ENCODE measurements around the gene ZFX.

ZFX gene

DNA sequence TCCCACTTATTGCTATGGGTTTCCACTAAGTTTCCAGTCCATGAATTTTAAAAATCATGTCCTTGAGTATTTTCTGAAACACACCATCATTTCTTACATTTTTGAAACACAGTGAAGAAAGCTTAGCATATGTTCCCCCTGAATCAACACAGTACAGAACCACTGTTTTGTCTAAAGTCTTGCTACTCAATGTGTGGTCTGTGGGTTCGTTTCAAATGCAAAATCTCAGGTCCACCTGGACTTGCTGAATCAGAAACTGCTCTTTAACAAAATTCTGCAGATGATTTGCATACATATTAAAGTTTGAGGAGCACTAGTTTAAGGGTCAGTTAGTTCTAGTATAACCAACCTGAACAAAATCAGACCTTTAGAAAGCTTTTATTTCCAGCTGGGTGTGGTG lies 103.9 kb downstream of the ZFX start:
- no peak overlapping the region for H3K4me3 Mint-ChIP-seq
- peaks cover 4% of the 10 kb centered on the region for H3K27me3 Mint-ChIP-seq (ENCODE audit: low read depth)
- H3K4me1 Mint-ChIP-seq, result peaks cover 20% of the 10 kb centered on the region
- peak overlapping the region; percentile 60 to 89 (median 85) for H3K27ac Mint-ChIP-seq
- H3K9me3 Mint-ChIP-seq, result no peaks in the 10 kb centered on the region
- TF ChIP-seq, protein P1, sequence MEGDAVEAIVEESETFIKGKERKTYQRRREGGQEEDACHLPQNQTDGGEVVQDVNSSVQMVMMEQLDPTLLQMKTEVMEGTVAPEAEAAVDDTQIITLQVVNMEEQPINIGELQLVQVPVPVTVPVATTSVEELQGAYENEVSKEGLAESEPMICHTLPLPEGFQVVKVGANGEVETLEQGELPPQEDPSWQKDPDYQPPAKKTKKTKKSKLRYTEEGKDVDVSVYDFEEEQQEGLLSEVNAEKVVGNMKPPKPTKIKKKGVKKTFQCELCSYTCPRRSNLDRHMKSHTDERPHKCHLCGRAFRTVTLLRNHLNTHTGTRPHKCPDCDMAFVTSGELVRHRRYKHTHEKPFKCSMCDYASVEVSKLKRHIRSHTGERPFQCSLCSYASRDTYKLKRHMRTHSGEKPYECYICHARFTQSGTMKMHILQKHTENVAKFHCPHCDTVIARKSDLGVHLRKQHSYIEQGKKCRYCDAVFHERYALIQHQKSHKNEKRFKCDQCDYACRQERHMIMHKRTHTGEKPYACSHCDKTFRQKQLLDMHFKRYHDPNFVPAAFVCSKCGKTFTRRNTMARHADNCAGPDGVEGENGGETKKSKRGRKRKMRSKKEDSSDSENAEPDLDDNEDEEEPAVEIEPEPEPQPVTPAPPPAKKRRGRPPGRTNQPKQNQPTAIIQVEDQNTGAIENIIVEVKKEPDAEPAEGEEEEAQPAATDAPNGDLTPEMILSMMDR (IDR thresholded peaks at IDR 0.05; ENCODE audit: unreplicated experiment in 3 of 3), result no peak
- H3K36me3 Mint-ChIP-seq (ENCODE audit: low read depth), result no peaks in the 10 kb centered on the region

DNA sequence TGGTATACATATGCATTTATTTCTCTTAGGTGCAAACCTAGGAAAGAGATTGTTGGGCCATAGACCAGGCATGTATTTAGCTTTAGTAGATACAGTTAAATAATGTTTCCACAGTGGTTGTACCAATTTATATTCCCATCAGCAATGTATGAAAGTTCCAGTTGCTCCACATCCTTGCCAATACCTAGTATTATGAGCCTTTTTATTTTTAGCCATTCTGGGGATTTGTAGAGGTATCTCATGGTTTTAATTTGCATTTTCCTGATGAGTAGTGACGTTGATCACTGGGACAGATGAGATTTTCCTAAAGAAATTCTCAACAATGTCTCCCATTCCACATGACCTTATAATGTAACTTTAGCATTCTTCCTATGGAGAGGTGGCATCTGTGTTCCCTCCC lies 107.5 kb downstream of the ZFX start:
- Mint-ChIP-seq H3K27me3 (ENCODE audit: low read depth) (no peaks in the 10 kb centered on the region), H3K27ac (no peak overlapping the region), H3K4me3 (no peak overlapping the region), H3K4me1 (peaks cover 33% of the 10 kb centered on the region), H3K9me3 (no peaks in the 10 kb centered on the region), H3K36me3 (ENCODE audit: low read depth) (no peaks in the 10 kb centered on the region)
- TF ChIP-seq, protein P1 (IDR thresholded peaks at IDR 0.05; ENCODE audit: unreplicated experiment in 3 of 3), result no peak

DNA sequence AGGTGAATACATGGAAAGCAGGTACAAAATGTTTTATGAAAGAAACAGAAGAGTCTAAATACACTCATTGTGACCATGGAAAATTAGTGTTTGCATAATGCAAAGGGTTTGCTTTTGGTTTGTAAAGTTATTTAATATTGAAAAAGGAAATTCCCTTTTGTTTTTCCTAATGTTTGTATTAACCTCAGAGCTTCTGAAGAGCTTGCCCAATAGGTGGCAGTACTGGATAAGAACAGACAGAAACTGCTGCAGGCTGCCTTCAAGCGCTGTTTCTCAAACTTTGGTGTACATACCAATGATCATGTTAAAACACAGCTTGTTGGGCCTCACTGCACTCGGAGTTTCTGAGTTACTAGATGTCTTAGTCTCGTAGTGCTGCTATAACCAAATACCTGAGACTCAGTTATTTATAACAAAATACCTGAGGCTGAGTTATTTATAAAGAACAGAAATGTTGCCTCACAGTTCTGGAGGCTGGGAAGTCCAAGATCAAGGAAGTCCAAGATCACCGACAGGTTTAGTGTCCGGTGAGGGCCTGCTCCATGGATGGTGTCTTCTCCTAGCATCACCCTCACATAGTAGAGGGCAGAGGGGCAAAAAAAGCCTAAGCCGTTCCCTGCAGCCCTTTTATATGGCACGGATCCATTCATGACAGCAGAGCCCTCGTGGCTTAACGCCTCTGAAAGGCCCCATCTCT lies 110.2 kb downstream of the ZFX start:
- H3K4me1 Mint-ChIP-seq, result peaks cover 28% of the 10 kb centered on the region
- no peaks in the 10 kb centered on the region for H3K9me3 Mint-ChIP-seq
- H3K4me3 Mint-ChIP-seq, result no peak overlapping the region
- no peaks in the 10 kb centered on the region for H3K36me3 Mint-ChIP-seq (ENCODE audit: low read depth)
- TF ChIP-seq, protein P1 (IDR thresholded peaks at IDR 0.05; ENCODE audit: unreplicated experiment in 3 of 3), result peak; percentile 68 to 73 (median 70)
- H3K27ac Mint-ChIP-seq, result peak overlapping the region; percentile 48 to 84 (median 79)
- no peaks in the 10 kb centered on the region for H3K27me3 Mint-ChIP-seq (ENCODE audit: low read depth)

DNA sequence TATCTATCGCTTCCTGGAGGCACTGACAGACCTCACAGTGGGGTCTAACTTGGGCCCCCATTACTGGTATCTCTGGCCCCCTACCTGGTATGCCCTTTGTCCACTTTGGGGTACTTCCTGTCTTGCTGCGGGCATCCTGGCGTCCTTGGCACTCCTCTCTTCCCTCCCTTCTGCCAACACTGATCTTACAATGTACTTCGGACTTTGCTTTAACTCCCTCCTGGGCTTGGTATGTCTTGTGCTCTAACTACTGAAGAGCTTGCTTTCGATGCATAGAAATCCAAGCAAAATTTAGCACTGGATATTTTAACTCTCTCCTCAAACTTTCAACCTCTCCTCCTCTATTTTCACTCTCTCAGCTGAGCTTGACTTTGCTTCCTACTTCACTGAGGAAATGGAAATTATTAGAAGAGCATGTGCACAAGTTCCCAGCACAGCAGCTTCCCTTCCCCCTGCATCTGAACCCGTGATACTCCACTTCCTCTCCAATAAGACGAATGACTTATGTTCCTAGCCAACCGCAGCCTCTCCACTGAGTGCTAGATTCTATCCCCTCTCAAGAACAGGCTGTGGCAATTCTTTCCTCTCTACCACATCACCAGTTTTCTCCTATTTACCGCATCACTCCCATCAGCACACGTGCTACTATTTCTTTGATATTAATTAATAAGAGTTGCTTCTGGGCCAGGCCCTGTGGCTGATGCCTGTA lies 111.5 kb downstream of the ZFX start:
- TF ChIP-seq, protein P1 (IDR thresholded peaks at IDR 0.05; ENCODE audit: unreplicated experiment in 3 of 3), result no peak
- Mint-ChIP-seq H3K27ac (peak overlapping the region; percentile 85 to 96 (median 92)), H3K4me1 (peaks cover 21% of the 10 kb centered on the region), H3K27me3 (ENCODE audit: low read depth) (no peaks in the 10 kb centered on the region), H3K36me3 (ENCODE audit: low read depth) (no peaks in the 10 kb centered on the region), H3K4me3 (peak overlapping the region in 1 of 3 experiments; percentile 1), H3K9me3 (no peaks in the 10 kb centered on the region)

DNA sequence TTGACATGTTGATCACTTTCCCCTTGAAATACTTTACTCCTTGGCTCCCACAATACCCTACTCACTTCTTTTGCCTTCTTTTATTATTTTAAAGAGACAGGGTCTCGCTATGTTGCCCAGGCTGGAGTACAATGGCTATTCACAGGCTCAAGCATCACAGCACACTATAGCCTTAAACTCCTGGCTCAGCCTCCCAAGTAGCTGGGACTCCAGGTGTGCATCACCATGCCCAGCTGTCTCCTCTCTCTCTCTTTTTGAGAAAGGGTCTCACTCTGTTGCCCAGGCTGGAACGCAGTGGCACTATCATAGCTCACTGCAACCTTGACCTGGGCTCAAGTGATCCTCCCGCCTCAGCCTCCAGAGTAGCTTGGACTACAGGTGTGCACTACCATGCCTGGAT lies 112.8 kb downstream of the ZFX start:
- Mint-ChIP-seq H3K27me3 (ENCODE audit: low read depth) (no peaks in the 10 kb centered on the region), H3K27ac (peak overlapping the region in 2 of 3 experiments; percentile 17 to 63), H3K36me3 (ENCODE audit: low read depth) (no peaks in the 10 kb centered on the region), H3K4me1 (peaks cover 21% of the 10 kb centered on the region), H3K9me3 (no peaks in the 10 kb centered on the region), H3K4me3 (no peak overlapping the region)
- TF ChIP-seq, protein P1 (IDR thresholded peaks at IDR 0.05; ENCODE audit: unreplicated experiment in 3 of 3), result no peak

All from nephron (organoid).